ENCODE data around the gene DPEP3.

Gene DPEP3

GRCh38 chr16:67954421-67955196, 25.7 kb downstream of the DPEP3 start:
- Histone ChIP-seq H3K4me2 (ENCODE audit: low read length) (no peak overlapping the region), H3K79me2 (ENCODE audit: low read length) (no peaks in the 10 kb centered on the region), H3K27ac (ENCODE audit: low read length) (no peak overlapping the region), H3K9me3 (ENCODE audit: insufficient read depth, low read length) (no peaks in the 10 kb centered on the region), H3K27me3 (ENCODE audit: low read depth, low read length) (no peaks in the 10 kb centered on the region), H2AFZ (ENCODE audit: low read depth, low read length) (no peak overlapping the region), H3K9ac (ENCODE audit: low read length) (no peak overlapping the region), H3K4me3 (ENCODE audit: low read length) (no peak overlapping the region), H3K36me3 (replicated peaks; ENCODE audit: low read depth, low read length) (peaks cover 16% of the 10 kb centered on the region), H4K20me1 (ENCODE audit: insufficient read depth, low read length) (no peaks in the 10 kb centered on the region), H3K4me1 (ENCODE audit: low read length) (no peaks in the 10 kb centered on the region)
- no peak for TF ChIP-seq CTCF (IDR thresholded peaks at IDR 0.05; ENCODE audit: low read depth, low read length)
- TF ChIP-seq EZH2phosphoT487 (IDR thresholded peaks at IDR 0.05; ENCODE audit: low read depth): no peak

GRCh38 chr16:67953641-67954375, 26.5 kb downstream of the DPEP3 start:
- Histone ChIP-seq H3K36me3 (replicated peaks; ENCODE audit: low read depth, low read length) (peaks cover 12% of the 10 kb centered on the region), H3K27me3 (ENCODE audit: low read depth, low read length) (no peaks in the 10 kb centered on the region), H3K27ac (ENCODE audit: low read length) (no peak overlapping the region), H3K4me2 (ENCODE audit: low read length) (no peak overlapping the region), H3K4me3 (ENCODE audit: low read length) (no peak overlapping the region), H3K4me1 (ENCODE audit: low read length) (no peaks in the 10 kb centered on the region), H3K9ac (ENCODE audit: low read length) (no peak overlapping the region), H2AFZ (ENCODE audit: low read depth, low read length) (no peak overlapping the region), H3K9me3 (ENCODE audit: insufficient read depth, low read length) (no peaks in the 10 kb centered on the region), H4K20me1 (ENCODE audit: insufficient read depth, low read length) (no peaks in the 10 kb centered on the region), H3K79me2 (ENCODE audit: low read length) (no peaks in the 10 kb centered on the region)
- TF ChIP-seq EZH2phosphoT487 (IDR thresholded peaks at IDR 0.05; ENCODE audit: low read depth): no peak
- no peak for TF ChIP-seq CTCF (IDR thresholded peaks at IDR 0.05; ENCODE audit: low read depth, low read length)

- Histone ChIP-seq H3K79me2 (ENCODE audit: low read length) (no peaks in the 10 kb centered on the region), H3K27me3 (ENCODE audit: low read depth, low read length) (no peaks in the 10 kb centered on the region), H3K9ac (ENCODE audit: low read length) (no peak overlapping the region), H3K4me2 (ENCODE audit: low read length) (no peak overlapping the region), H3K4me1 (ENCODE audit: low read length) (no peaks in the 10 kb centered on the region), H3K27ac (ENCODE audit: low read length) (no peak overlapping the region), H4K20me1 (ENCODE audit: insufficient read depth, low read length) (no peaks in the 10 kb centered on the region), H2AFZ (ENCODE audit: low read depth, low read length) (no peak overlapping the region), H3K36me3 (replicated peaks; ENCODE audit: low read depth, low read length) (peaks cover 20% of the 10 kb centered on the region), H3K9me3 (ENCODE audit: insufficient read depth, low read length) (no peaks in the 10 kb centered on the region), H3K4me3 (ENCODE audit: low read length) (no peak overlapping the region)
- TF ChIP-seq CTCF (IDR thresholded peaks at IDR 0.05; ENCODE audit: low read depth, low read length) (no peak), EZH2phosphoT487 (IDR thresholded peaks at IDR 0.05; ENCODE audit: low read depth) (no peak)
Observed at GRCh38 chr16:67951485-67951884, 28.8 kb downstream of the DPEP3 start.

GRCh38 chr16:67950335-67950843, 29.9 kb downstream of the DPEP3 start:
- TF ChIP-seq CTCF (IDR thresholded peaks at IDR 0.05; ENCODE audit: low read depth, low read length) (no peak), EZH2phosphoT487 (IDR thresholded peaks at IDR 0.05; ENCODE audit: low read depth) (no peak)
- no peak overlapping the region for H3K4me2 ChIP-seq (ENCODE audit: low read length)
- no peaks in the 10 kb centered on the region for H3K4me1 ChIP-seq (ENCODE audit: low read length)
- no peaks in the 10 kb centered on the region for H3K9me3 ChIP-seq (ENCODE audit: insufficient read depth, low read length)
- no peak overlapping the region for H2AFZ ChIP-seq (ENCODE audit: low read depth, low read length)
- H3K9ac ChIP-seq (ENCODE audit: low read length): no peak overlapping the region
- H3K27ac ChIP-seq (ENCODE audit: low read length): no peak overlapping the region
- H3K27me3 ChIP-seq (ENCODE audit: low read depth, low read length): no peaks in the 10 kb centered on the region
- H3K79me2 ChIP-seq (ENCODE audit: low read length): no peaks in the 10 kb centered on the region
- H3K4me3 ChIP-seq (ENCODE audit: low read length): no peak overlapping the region
- no peaks in the 10 kb centered on the region for H4K20me1 ChIP-seq (ENCODE audit: insufficient read depth, low read length)
- H3K36me3 ChIP-seq (replicated peaks; ENCODE audit: low read depth, low read length): peaks cover 28% of the 10 kb centered on the region
